WTC11 (cell line): Measurements from ENCODE around the gene ANKRD65. TPM values are rescaled to one million over a fixed set of nuclear protein-coding genes. Genes with fewer than 3 reads are reported as not detected.

Experiments
- ATAC-seq: fragments of 200-7000 bp; cut with Tn5 transposase; 2 replicates; pipeline ENCODE4 v1.10.0; 2021; ENCODE audit warnings: mild to moderate bottlenecking, moderate library complexity
- CTCF ChIA-PET: fragments of 300-600 bp; sonication (Branson Sonifier 250); formaldehyde crosslinking; loops from one replicate; lab custom pipeline; 2021; ENCODE audit warnings: antibody characterized with exemption; lab: Charles Lee
- POLR2A ChIA-PET: fragments of 350-600 bp; sonication (Branson Sonifier 250); formaldehyde crosslinking; loops from one replicate; lab custom pipeline; 2021; ENCODE audit warnings: antibody characterized with exemption; lab: Charles Lee
- DNase-seq: peaks from one replicate; pipeline ENCODE4 v3.0.0; 2021; ENCODE audit warnings: low spot score
- H3K27ac Mint-ChIP-seq: 2 replicates; pipeline ENCODE4 v1.8.0; 2021; ENCODE audit warnings: mixed read lengths
- H3K27me3 Mint-ChIP-seq: 2 replicates; pipeline ENCODE4 v1.8.0; 2021; ENCODE audit warnings: low read depth, mild to moderate bottlenecking, moderate library complexity, mixed read lengths
- H3K36me3 Mint-ChIP-seq: 2 replicates; pipeline ENCODE4 v1.8.0; 2021; ENCODE audit warnings: mixed read lengths
- H3K4me1 Mint-ChIP-seq: 2 replicates; pipeline ENCODE4 v1.8.0; 2022; ENCODE audit warnings: mixed read lengths
- H3K4me3 Mint-ChIP-seq: 2 replicates; pipeline ENCODE4 v1.8.0; 2021; ENCODE audit warnings: mild to moderate bottlenecking, moderate library complexity, mixed read lengths
- H3K9me3 Mint-ChIP-seq: 2 replicates; pipeline ENCODE4 v1.8.0; 2021; ENCODE audit warnings: mixed read lengths
- ATF1 ChIP-seq: sonication (generic); formaldehyde crosslinking; IDR thresholded peaks from 2 replicates; pipeline ENCODE4 v1.8.1; 2023; ENCODE audit warnings: mild to moderate bottlenecking, moderate library complexity, missing genetic modification reagents
- CREM ChIP-seq: sonication (generic); formaldehyde crosslinking; IDR thresholded peaks from 2 replicates; pipeline ENCODE4 v1.8.1; 2022; ENCODE audit warnings: mild to moderate bottlenecking, missing genetic modification reagents, moderate library complexity
- E2F4 ChIP-seq: sonication (generic); formaldehyde crosslinking; IDR thresholded peaks from 2 replicates; pipeline ENCODE4 v1.8.1; 2022; ENCODE audit warnings: low read depth, mild to moderate bottlenecking, moderate library complexity, missing genetic modification reagents, borderline replicate concordance
- EMX1 ChIP-seq: fragments of 250-450 bp; sonication (Bioruptor Pico); IDR thresholded peaks from 2 replicates; pipeline ENCODE4 v1.8.0; 2021; ENCODE audit warnings: mild to moderate bottlenecking
- FOXK1 ChIP-seq: sonication (generic); formaldehyde crosslinking; IDR thresholded peaks from 2 replicates; pipeline ENCODE4 v1.8.0; 2022; ENCODE audit warnings: mild to moderate bottlenecking, moderate library complexity, missing genetic modification reagents
- FOXP4 ChIP-seq: sonication (generic); formaldehyde crosslinking; IDR thresholded peaks from 2 replicates; pipeline ENCODE4 v1.8.0; 2022; ENCODE audit warnings: mild to moderate bottlenecking, missing genetic modification reagents
- GABPB1 ChIP-seq: sonication (generic); formaldehyde crosslinking; IDR thresholded peaks from 2 replicates; pipeline ENCODE4 v1.8.1; 2023; ENCODE audit warnings: mild to moderate bottlenecking, missing genetic modification reagents
- GTF2I ChIP-seq: fragments of 250-450 bp; sonication (Bioruptor Pico); conservative IDR thresholded peaks from 2 replicates; pipeline ENCODE4 v1.4.0; 2021; ENCODE audit warnings: mild to moderate bottlenecking
- JAZF1 ChIP-seq: fragments of 250-450 bp; sonication (Bioruptor Pico); IDR thresholded peaks from 2 replicates; pipeline ENCODE4 v1.9.0; 2021; ENCODE audit warnings: moderate library complexity, mild to moderate bottlenecking, inconsistent platforms
- MAX ChIP-seq: sonication (generic); formaldehyde crosslinking; IDR thresholded peaks from 2 replicates; pipeline ENCODE4 v1.8.0; 2022; ENCODE audit warnings: mild to moderate bottlenecking, missing genetic modification reagents
- MYBL2 ChIP-seq: sonication (generic); formaldehyde crosslinking; IDR thresholded peaks from 2 replicates; pipeline ENCODE4 v1.8.1; 2023; ENCODE audit warnings: mild to moderate bottlenecking, moderate library complexity, missing genetic modification reagents
- NFATC4 ChIP-seq: fragments of 250-450 bp; sonication (Bioruptor Pico); IDR thresholded peaks from 2 replicates; pipeline ENCODE4 v1.9.0; 2021; ENCODE audit warnings: mild to moderate bottlenecking
- NR1H2 ChIP-seq: sonication (generic); formaldehyde crosslinking; IDR thresholded peaks from 2 replicates; pipeline ENCODE4 v1.9.0; 2021; ENCODE audit warnings: mild to moderate bottlenecking, moderate library complexity, missing genetic modification reagents
- PRDM15 ChIP-seq: sonication (generic); formaldehyde crosslinking; IDR thresholded peaks from 2 replicates; pipeline ENCODE4 v1.8.0; 2022; ENCODE audit warnings: missing genetic modification reagents
- TEAD4 ChIP-seq: sonication (generic); formaldehyde crosslinking; IDR thresholded peaks from 2 replicates; pipeline ENCODE4 v1.8.0; 2022; ENCODE audit warnings: mild to moderate bottlenecking, missing genetic modification reagents
- ZBTB43 ChIP-seq: sonication (generic); formaldehyde crosslinking; IDR thresholded peaks from 2 replicates; pipeline ENCODE4 v1.8.1; 2023; ENCODE audit warnings: mild to moderate bottlenecking, missing genetic modification reagents
- ZNF317 ChIP-seq: sonication (generic); formaldehyde crosslinking; IDR thresholded peaks from 2 replicates; pipeline ENCODE4 v1.8.1; 2023; ENCODE audit warnings: low read depth, mild to moderate bottlenecking, moderate library complexity, missing genetic modification reagents, borderline replicate concordance
- ZNF396 ChIP-seq: fragments of 250-450 bp; sonication (Bioruptor Pico); IDR thresholded peaks from 2 replicates; pipeline ENCODE4 v1.8.0; 2021; ENCODE audit warnings: mild to moderate bottlenecking, moderate library complexity, borderline replicate concordance
- ZNF416 ChIP-seq: fragments of 250-450 bp; sonication (Bioruptor Pico); IDR thresholded peaks from 2 replicates; pipeline ENCODE4 v1.9.0; 2021; ENCODE audit warnings: mild to moderate bottlenecking, inconsistent platforms
- ZSCAN18 ChIP-seq: fragments of 250-450 bp; sonication (Bioruptor Pico); IDR thresholded peaks from 2 replicates; pipeline ENCODE4 v2.1.2; 2022; ENCODE audit warnings: mild to moderate bottlenecking, moderate library complexity
- total RNA-seq: library from RNA; stranded (reverse); gene quantifications from 3 replicates; pipeline ENCODE4 v1.2.3, GENCODE V29; 2021

Gene ANKRD65
- total RNA-seq, 1 experiment from 2014 or later, result 1.9 TPM

- DNase-seq (no peak), ATAC-seq (no peak)
- Mint-ChIP-seq H3K4me1 (peaks cover 10% of the 10 kb centered on the region), H3K4me3 (no peak overlapping the region), H3K36me3 (no peaks in the 10 kb centered on the region), H3K9me3 (no peaks in the 10 kb centered on the region), H3K27ac (no peak overlapping the region), H3K27me3 (peaks cover 6% of the 10 kb centered on the region)
- ChIA-PET CTCF (interaction anchor here (1.5 kb wide), 1 partner anchor 36 kb away, joined by 5 read pairs; no protein-coding TSS in a partner anchor), POLR2A (no interaction called here)
- TF ChIP-seq MYBL2 (CRISPR knock-in tag) (no peak), FOXK1 (CRISPR knock-in tag) (no peak), ZNF416 (CRISPR knock-in tag) (no peak), NR1H2 (CRISPR knock-in tag) (no peak), MAX (CRISPR knock-in tag) (no peak), FOXP4 (no peak), ZBTB43 (CRISPR knock-in tag) (no peak), ZNF317 (no peak), GTF2I (CRISPR knock-in tag) (no peak), ATF1 (CRISPR knock-in tag) (no peak), EMX1 (CRISPR knock-in tag) (no peak), JAZF1 (no peak), GABPB1 (CRISPR knock-in tag) (no peak), TEAD4 (CRISPR knock-in tag) (no peak)
These were observed 17.7 kb upstream of the ANKRD65 start for GRCh38 chr1:1438531-1439381.

GRCh38 chr1:1437904-1438376 lies 16.9 kb upstream of the ANKRD65 start:
- Mint-ChIP-seq H3K36me3 (no peaks in the 10 kb centered on the region), H3K4me1 (peaks cover 15% of the 10 kb centered on the region), H3K27me3 (peaks cover 6% of the 10 kb centered on the region), H3K27ac (no peak overlapping the region), H3K9me3 (no peaks in the 10 kb centered on the region), H3K4me3 (no peak overlapping the region)
- CTCF ChIA-PET, result interaction anchor here (0.6 to 1.5 kb wide), 3 partner anchors 9 to 191 kb away, joined by 3 to 5 read pairs (median 3); no protein-coding TSS in a partner anchor
- ATAC-seq (no peak), DNase-seq (no peak)
- POLR2A ChIA-PET, result no interaction called here
- 0 out of 2 replicates have a peak, but pooled peaks have one; percentile 23 for TF ChIP-seq GABPB1 (CRISPR knock-in tag)
- TF ChIP-seq CREM (CRISPR knock-in tag), result no peak

GRCh38 chr1:1437033-1437903 lies 16.2 kb upstream of the ANKRD65 start:
- CTCF ChIA-PET, result interaction anchor here (0.6 to 2.2 kb wide), 5 partner anchors 8 to 192 kb away, joined by 3 to 12 read pairs (median 3); no protein-coding TSS in a partner anchor
- POLR2A ChIA-PET, result no interaction called here
- H3K9me3 Mint-ChIP-seq, result no peaks in the 10 kb centered on the region
- peaks cover 19% of the 10 kb centered on the region for H3K4me1 Mint-ChIP-seq
- H3K36me3 Mint-ChIP-seq, result no peaks in the 10 kb centered on the region
- no peak overlapping the region for H3K27ac Mint-ChIP-seq
- no peak for DNase-seq
- ATAC-seq, result no peak
- H3K27me3 Mint-ChIP-seq, result peaks cover 6% of the 10 kb centered on the region; the same call in 1 of the 2 replicates
- H3K4me3 Mint-ChIP-seq, result peak overlapping the region; percentile 68; the same call in 1 of the 2 replicates
- TF ChIP-seq E2F4 (CRISPR knock-in tag), result no peak
- TF ChIP-seq NFATC4 (CRISPR knock-in tag), result no peak
- no peak for TF ChIP-seq ZSCAN18 (CRISPR knock-in tag)
- no peak for TF ChIP-seq ZNF396 (CRISPR knock-in tag)
- TF ChIP-seq PRDM15, result no peak
